Activated CD4-positive, CD25-positive, alpha-beta regulatory T cell treated with anti-CD3 and anti-CD28 coated beads, Interleukin-2, amount 50 U/mL, for 16 hours (primary cell): Measurements from ENCODE around the gene UBXN6.

Experiments
- DNase-seq: peaks from one replicate; pipeline ENCODE4 v3.0.0-alpha.2; 2020; ENCODE audit warnings: low read depth, low spot score

The UBXN6 gene, protein sequence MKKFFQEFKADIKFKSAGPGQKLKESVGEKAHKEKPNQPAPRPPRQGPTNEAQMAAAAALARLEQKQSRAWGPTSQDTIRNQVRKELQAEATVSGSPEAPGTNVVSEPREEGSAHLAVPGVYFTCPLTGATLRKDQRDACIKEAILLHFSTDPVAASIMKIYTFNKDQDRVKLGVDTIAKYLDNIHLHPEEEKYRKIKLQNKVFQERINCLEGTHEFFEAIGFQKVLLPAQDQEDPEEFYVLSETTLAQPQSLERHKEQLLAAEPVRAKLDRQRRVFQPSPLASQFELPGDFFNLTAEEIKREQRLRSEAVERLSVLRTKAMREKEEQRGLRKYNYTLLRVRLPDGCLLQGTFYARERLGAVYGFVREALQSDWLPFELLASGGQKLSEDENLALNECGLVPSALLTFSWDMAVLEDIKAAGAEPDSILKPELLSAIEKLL

DNA sequence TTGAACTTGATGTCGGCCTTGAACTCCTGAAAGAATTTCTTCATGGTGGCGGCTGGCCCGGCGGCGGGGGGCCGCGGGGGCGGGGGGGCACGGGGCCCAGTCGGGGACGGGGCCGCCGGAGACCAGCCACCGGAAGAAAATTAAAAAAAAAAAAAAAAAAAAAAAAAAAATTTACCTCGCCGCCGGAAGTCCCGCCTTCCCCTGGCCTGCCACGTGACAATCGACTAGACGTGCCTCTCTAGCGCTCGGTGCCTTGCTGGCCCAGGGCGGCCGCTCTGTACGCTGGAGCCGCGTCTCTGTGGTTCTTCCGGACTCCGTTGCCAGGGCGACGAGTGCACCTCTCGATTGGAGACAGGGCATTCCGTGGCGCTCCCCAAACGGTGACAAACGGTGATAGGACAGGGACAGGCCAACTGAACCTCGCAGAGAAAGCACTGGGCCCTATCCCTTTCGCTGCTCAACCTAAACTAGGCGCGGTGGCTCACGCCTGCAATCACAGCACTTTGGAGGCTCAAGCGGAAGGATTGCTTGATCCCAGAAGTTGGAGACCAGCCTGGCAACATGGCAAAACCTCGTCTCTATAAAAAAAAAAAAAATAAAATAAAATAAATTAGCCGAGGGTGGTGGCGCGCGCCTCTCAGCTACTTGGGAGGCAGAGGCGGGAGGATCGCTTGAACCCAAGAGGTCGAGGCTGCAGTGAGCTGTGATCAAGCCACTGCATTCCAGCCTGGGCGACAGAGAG, at the start of gene UBXN6:
UBXN6 (minus strand) TSS at position 141 of the 742 bp plus-strand sequence; CDS start at position 44, 97 bp downstream.
- peak; percentile 95 for DNase-seq

DNA sequence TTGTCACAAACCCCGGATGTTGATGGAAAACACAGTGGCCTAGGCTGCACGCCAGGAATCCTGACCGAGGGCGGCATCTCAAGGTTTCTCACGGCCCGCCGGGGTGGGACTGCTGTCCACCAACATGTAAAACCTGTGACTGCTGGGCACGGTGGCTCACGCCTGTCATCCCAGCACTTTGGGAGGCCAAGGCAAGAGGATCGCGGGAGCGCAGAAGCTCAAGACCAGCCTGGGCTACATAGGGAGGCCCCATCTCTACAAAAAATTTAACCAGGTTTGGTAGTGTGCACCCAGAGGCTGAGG, 49.5 kb upstream of the UBXN6 start:
- DNase-seq = no peak

DNA sequence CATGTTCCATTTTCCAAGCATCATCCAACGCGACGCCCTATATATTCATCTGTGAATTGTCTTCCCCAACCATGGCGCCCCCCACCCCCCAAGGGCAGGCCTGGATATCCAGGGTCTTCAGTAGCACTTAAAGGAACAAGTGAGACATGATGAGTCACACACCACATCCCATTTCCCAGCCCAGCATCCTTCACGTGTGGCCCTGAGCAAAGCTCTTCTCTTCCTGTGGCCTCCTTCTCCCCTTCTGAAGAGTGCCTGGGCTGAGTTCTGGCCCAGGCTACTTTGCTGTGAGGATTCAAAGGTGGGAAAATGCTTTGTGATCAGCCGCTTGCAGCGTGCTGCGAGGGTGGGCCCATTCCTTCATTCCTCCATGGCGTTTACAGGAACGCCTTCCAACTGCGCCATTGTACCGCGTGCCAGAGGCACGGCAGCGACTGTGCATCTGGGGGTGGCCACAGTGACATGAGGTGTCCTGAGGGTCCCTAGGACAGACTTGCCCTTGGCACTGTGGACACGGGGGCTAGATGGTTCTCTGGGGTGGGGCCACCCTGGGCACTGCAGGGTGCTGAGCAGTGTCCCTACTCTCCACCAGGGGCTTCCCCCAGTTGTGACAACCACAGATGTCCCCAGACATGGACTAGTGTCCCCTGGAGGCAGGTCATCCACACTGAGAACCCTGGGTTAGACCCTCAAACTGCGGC, 49.0 kb upstream of the UBXN6 start:
- no peak for DNase-seq

DNA sequence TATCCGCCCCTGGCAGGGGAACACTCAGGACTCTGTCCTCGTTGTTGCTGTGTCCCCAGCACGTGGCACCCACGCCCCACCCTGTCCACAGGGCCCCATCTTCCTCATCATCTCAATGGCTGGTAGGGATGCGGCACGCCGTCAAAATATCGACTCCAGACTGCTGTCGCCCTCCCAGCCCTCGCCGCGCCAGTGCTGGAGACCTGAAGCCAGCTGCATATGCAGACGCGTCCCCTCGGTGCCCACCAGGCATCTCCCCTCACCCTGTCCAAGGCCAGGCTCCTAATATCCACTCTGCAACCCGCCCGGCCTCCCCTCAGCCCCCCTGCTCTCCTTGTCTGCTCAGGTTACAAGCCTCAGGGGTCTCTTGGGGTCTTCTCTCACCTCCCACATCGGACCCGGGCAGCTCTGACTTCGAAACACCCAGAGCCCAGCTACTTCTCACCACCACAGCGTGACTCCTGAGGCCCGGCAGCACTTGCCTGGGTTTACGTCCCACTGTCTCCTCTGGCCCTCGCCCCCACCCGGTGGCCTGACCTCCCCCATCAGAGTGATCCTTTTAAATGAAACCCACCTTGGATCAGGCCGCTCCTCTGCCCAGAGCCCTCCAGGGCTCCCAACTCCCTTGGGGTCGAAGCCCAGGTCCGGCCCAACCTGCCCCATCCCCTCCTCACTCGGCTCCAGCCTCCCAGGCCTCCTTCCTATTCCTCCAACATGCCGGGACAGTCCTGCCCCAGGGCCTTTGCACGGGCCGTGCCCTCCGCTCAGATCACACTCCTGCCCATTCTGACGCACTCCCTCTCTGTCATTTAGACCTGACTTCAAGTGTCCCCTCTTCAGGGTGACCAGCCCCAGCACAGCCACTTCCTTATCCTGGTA, 48.2 kb upstream of the UBXN6 start:
- DNase-seq = no peak

DNA sequence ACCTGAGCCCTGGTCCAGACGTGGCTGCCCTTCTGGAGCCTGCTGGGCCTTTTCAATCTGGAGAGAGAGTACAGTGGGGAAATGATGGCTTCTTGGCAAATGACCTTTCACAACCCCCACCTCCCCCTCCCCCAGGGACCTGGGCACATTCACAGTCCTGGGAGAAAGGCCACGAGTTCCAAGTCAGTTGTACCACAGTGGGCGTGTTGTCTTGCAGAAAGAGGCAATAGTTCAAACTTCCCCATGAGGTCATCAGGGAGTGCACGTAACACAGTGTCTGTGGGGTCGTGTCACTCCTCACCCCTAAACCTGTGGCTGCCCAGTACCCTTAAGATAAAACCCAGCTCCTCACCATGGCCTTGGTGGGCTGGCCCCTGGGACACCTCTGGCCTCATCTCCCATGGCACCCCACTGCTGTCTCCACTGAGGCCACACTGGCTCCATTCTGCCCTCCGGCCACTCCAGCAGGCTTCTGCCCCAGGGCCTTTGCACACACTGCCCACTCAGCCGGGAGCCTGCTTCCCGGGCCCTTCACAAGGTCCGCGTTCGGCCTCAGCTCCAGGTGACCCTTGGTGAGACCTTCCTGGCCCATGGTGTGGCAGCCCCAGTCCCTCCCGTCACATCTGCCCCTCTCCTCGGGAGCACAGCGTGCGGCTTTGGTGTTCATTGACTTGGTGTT, 47.4 kb upstream of the UBXN6 start:
- DNase-seq = no peak

DNA sequence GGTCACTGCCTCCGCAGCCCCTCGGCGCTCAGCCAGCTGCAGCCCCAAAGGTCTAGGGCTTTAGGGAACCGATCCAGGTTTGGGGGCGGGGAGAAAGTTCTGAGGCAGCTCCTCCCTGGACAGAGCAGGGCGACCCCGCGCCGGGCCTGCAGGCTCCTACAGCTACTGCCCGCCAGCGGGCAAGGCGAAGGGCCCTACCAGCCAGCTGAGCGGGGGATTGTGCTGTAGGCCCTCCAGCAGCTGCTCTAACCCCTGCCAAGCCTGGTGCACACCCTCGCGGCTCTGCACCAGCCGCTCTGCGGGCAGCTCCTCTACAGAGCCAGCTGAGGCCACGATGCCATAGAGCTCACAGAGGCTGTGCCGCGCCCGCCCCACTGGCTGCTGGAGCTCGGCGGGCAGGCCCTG, 46.7 kb upstream of the UBXN6 start:
- DNase-seq = no peak

DNA sequence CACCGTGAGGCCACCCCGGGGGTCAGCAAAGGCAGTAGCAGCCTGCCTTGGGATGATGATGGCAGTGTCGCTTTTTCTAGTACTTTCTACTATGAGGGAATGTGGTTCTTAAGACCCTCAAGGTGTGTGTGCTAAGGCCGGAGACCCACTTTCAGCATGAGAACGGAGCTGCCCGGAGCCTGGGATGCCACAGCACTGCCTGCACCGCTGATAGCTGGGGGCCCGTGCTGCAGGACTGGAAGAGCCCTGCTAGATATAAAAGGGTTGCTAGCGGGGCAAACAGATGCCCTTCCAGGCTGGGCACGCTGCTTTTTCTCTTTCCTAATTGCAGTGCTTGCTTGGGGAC, 46.2 kb upstream of the UBXN6 start:
- DNase-seq = no peak

DNA sequence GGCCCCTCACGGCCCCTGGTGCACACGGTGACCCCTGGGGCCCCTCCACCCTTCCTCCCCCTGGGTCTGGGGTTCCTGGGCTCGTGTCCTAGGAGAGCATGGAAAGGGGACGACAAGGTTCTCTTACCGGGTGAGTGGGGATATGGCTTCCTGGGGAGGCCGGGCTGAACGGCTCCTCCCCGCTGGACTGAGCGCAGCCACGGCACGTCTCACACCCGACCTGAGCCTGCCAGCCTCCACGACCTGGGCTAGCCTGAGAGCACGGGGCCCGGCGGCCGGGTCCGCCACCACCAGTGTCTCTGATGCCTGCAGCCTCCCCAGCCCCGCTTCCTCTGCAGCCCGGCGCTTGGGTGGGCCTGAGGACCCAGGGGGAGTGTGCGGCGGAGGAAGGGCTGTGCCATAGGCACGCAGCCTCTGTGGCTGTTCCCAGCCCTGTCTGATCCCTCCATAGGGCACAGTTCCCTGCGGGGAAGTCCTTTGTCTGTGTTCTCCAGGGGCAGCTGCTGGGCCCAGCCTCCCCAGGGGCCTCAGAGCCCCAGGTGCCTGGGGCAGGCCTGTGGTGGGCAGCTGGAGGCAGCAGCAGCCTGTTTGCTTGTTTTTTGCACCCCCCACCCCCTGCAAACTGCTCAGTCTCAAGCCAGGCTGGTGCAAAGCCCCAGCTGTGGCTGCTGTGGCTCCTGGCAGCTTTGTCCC, 45.7 kb upstream of the UBXN6 start:
- no peak for DNase-seq

DNA sequence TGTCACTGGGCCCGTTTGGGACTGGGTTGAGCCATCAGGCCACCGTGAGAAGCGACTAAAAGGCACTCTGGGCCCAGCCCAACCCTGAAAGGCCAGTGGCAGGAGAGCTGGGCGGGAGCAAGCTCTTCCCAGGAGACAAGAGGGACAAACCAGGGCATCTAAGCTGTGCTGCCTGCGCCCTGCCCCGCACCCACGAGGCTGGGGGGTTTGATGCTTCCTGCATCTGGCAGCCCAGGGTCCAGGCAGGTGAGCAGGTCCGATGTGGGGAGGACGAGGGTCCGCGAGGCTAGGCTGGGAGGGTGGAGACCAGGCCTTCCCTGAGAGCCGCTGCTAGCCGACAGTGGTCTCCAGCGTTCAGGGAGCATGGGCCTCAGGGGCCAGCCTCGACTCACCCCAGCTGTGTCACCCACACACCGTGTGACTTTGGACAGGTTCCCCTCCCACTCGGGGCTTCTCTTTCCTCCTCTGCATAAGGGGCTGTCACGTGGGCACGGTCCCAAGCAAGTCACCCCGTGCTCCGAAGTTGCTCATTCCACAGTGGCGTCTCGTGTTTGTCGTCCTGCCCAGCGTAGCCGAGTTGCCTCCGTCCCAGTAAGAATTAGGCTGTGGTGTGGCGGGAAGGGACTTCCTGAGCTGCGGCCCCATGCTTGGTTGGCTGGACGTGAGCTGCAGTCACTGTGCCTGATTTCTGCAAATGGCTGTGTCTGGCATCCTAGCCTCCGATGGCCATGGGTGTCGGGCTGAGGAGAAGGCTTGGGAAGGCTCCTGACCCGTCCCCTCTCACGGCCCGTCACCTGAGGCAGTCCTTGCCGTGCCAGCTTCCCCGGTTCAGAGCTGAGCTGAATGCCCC, 44.9 kb upstream of the UBXN6 start:
- DNase-seq = no peak

DNA sequence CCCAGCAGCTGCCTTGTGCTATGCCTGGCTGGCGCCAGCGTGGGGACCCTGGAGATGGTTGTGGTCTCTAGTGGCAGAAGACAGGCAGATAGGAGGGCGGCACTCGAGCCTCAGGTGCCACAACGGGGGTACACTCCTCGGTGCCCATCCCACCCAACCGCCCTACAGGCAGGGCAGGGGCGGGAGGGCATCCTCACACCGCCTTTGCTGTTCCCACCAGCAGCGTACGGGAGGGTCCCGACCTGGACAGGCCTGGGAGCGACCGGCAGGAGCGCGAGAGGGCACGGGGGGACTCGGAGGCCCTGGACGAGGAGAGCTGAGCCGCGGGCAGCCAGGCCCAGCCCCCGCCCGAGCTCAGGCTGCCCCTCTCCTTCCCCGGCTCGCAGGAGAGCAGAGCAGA, 44.1 kb upstream of the UBXN6 start:
- no peak for DNase-seq

DNA sequence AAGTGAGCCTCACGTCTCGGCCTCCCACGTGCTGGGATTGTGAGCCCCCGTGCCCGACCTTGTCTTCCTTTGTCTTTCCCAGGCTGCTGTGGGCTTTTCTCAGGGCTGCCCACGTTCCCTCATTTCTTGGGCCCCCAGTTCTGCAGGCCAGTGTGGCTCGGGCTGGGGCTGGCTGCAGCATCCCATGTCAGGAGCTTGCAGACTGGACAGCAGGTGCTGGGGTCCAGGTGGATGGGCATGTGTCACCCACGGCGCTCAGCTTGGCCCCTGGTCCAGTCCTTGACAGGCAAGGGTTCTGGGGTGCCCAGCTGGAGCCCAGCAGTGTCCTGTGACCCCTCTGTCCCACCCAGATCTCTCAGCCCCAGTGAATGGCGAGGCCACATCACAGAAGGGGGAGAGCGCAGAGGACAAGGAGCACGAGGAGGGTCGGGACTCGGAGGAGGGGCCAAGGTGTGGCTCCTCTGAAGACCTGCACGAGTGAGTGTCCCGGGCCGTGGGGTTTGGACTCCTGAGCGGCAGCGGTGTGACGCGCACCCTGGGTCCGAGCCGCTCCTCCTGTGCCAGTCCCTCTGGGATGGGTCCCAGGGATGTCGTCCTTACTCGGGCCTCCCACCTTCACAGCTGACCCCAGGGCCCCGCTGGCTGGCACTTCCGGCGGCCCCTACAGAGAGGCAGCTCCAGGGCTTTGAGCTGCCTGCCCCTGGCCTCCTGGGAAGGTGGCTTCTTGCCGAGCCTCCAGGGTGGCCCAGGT, 43.4 kb upstream of the UBXN6 start:
- DNase-seq = no peak

DNA sequence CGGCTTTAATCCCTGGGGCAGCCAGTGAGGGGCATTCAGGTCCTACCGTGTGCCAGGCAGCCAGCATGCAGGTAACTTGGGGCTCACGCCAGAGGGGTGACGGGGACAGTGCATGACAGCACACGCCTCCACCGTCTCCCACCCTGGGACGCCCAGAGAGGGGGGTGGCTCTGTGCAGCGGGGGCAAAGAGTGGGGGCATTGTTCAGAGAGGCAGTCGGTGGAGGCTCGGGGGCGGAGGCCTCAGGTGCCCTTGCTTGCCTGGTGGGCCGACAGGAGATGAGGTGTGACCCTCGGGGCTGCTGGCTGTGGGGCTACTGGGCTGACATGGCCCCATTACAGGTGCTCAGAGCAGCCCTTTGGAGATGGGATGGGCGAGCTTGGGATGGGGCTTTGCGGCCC, 42.3 kb upstream of the UBXN6 start:
- no peak for DNase-seq

DNA sequence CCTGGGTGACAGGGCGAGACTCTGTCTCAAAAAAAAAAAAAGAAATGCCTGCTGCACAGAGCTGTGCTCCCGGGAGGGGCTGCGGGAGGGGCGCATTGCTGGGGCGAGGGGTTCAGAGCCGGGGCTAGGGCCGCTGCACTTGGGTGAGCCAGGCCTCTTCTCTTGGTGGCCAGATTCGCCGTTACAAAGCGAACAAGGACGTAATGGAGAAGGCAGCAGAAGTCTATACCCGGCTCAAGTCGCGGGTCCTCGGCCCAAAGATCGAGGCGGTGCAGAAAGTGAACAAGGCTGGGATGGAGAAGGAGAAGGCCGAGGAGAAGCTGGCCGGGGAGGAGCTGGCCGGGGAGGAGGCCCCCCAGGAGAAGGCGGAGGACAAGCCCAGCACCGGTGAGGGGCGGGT, 41.7 kb upstream of the UBXN6 start:
- DNase-seq = no peak

DNA sequence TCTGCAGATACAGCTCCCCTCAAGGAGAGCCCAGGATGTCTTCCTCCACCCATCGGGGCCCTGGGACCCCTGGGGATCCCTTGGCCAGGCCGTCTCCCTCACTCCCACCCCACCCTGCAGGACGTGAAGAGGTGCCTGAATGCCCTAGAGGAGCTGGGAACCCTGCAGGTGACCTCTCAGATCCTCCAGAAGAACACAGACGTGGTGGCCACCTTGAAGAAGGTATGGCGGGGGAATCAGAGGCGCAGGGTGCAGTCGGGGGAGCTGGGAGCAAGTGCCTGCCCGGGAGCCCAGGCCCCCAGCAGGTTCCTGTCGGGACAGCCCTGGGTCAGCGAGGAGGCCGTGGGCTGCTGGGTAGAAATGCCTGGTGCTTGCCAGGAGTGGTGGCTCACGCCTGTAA, 41.1 kb upstream of the UBXN6 start:
- DNase-seq = no peak

DNA sequence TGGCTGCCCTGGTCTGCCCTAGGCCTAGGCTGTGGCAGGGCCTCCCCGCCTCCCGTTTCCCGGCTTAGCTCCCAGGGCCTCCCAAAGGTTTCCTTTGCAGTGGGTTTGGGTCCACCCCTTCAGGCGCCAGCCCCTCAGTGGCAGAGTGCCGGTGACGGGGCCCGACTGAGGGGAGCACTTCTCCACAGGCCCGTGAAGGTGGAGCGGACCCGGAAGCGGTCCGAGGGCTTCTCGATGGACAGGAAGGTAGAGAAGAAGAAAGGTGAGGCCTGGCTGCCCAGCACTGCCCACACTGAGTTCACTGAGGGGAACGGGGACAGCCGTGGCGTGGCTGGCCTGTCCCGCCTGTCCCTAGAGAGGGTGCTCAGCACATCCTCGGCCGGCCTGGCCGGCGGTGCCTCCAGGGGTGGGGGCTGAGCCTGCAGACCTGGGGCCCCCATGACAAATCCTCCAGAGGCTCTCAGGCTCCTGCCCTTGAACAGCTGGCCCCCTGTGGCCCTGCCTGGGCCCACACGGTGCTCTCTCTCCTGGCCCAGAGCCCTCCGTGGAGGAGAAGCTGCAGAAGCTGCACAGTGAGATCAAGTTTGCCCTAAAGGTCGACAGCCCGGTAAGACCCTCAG, 40.3 kb upstream of the UBXN6 start:
- DNase-seq = no peak

DNA sequence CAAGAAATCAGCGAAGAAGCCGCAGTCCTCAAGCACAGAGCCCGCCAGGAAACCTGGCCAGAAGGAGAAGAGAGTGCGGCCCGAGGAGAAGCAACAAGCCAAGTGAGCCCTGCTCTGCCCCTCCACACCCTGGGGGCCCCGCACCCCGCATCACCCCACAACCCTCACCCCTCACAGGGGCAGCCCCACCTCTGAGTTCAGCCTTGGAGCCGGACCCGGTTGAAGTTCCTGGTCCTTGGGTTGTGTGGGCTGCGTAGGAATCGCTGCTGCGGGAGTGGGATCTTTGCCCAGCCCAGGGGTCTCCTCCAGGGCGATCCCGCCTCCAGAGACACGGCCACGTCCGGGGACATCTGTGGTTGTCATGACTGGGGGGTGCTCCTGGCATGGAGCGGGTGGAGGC, 38.7 kb upstream of the UBXN6 start:
- no peak for DNase-seq

DNA sequence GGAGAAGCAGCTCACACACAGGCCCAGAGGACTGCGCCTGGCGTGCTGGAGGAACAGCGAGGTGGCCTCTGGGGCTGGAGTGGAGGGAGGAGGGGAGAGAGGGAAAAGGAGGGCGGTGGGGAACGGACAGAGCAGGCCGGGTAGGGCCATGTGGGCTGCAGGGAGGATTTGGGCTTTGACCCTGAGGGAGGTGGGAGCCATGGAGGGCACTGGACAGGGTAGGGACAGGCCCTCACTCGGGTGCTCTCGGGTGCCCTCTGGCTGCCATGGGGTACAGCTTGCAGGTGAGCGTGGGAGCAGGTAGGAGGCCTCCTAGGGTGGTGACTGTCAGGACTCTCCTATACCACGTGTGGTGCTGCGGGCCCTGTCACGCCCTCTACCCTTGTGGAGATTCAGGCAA, 37.9 kb upstream of the UBXN6 start:
- no peak for DNase-seq

DNA sequence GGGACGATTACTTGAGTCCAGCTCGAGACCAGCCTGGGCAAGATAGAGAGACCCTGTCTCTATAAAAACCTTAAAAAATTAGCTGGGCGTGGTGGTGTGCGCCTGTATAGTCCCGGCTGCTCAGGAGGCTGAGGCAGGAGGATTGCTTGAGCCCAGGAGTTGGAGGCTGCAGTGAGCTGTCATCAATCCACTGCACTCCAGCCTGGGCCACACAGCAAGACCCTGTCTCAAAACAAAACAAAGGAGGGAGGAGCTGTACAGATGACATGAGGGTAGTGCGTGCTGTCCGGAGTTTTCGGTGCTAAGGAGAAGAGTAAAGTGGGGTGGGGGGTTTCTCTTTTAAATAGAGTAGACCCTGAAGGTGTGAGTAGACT, 37.1 kb upstream of the UBXN6 start:
- no peak for DNase-seq
